K562 (cell line): ENCODE results near the gene SUMF1.

Experiments used
- NFYB ChIP-seq: IDR thresholded peaks from 2 replicates; pipeline ENCODE4 v1.6.1; 2011; ENCODE audit warnings: mild to moderate bottlenecking, moderate library complexity; ENCODE audit not compliant: insufficient read length; ENCODE audit errors: extremely low read depth
- POLR2A ChIP-seq: fragments of 450-650 bp; conservative IDR thresholded peaks from 2 replicates; pipeline ENCODE4 v1.6.1; 2016
- SMAD1 ChIP-seq: fragments of 150-350 bp; IDR thresholded peaks from 2 replicates; pipeline ENCODE4 v1.6.1; 2014; ENCODE audit warnings: low read length, low read depth; ENCODE audit not compliant: partially characterized antibody
- SMAD3 ChIP-seq: fragments of 450-650 bp; formaldehyde crosslinking; conservative IDR thresholded peaks from 2 replicates; pipeline ENCODE4 v1.4.0; 2020; ENCODE audit warnings: mild to moderate bottlenecking
- ZNF24 ChIP-seq: fragments of 450-650 bp; IDR thresholded peaks from 2 replicates; pipeline ENCODE4 v1.6.1; 2016
- TF ChIP-seq, protein P1 (sequence below): fragments of 450-650 bp; IDR thresholded peaks from 2 replicates; pipeline ENCODE4 v1.6.1; 2016; ENCODE audit warnings: antibody characterized with exemption
- TF ChIP-seq, protein P2 (sequence below): fragments of 450-650 bp; IDR thresholded peaks from 2 replicates; pipeline ENCODE4 v1.6.1; 2017; ENCODE audit warnings: mild to moderate bottlenecking, moderate library complexity
- TF ChIP-seq, protein P3 (sequence below), 3 experiments: IDR thresholded peaks in 2 of 3; conservative IDR thresholded peaks in 1 of 3; 2 replicates each; pipeline ENCODE4 v1.5.1; 2011 to 2012; ENCODE audit warnings: low read length in 3 of 3, mild to moderate bottlenecking in 3 of 3, control low read depth in 2 of 3, improper control_type of control experiment in 1 of 3, inconsistent platforms in 1 of 3, low read depth in 1 of 3, mixed read lengths in 1 of 3, moderate library complexity in 1 of 3; ENCODE audit not compliant: insufficient read depth in 2 of 3
- TF ChIP-seq, protein P4 (sequence below): sonication (generic); formaldehyde crosslinking; IDR thresholded peaks from 2 replicates; pipeline ENCODE4 v1.8.1; 2022; ENCODE audit warnings: missing genetic modification reagents
- TF ChIP-seq, protein P5 (sequence below), 3 experiments: fragments of 200-800 bp in 1 of 3; sonication (Bioruptor generic) in 1 of 3; sonication (generic) in 1 of 3; formaldehyde crosslinking in 1 of 3; IDR thresholded peaks; 2 replicates each; pipeline versions ENCODE4 v1.6.1 to v1.8.0; 2016 to 2022; ENCODE audit warnings: mild to moderate bottlenecking in 2 of 3, missing compliant biosample characterization in 2 of 3, missing genetic modification characterization in 2 of 3, missing genetic modification reagents in 1 of 3

DNA sequence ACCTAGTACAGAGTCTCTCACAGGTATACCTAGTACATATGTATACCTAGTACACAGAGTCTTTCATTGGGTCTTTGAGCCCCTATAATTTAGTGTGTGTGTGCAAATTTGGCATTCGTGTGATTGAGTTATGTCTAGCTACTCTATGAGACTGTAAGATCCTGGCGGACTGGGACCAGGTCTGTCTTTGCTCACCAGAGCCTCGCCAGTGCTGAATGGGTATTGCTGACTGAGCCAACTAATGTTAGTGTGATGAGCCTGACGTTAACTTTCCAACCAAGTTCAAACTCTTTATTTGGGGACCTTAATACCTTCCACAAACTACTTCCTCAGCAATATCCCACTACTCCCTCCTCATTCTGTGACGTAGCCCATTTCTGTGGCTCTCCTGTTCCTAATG, 128.3 kb downstream of the SUMF1 start:
- TF ChIP-seq NFYB = no peak
- TF ChIP-seq SMAD3 (CRISPR knock-in tag) = no peak
- TF ChIP-seq, protein P1, sequence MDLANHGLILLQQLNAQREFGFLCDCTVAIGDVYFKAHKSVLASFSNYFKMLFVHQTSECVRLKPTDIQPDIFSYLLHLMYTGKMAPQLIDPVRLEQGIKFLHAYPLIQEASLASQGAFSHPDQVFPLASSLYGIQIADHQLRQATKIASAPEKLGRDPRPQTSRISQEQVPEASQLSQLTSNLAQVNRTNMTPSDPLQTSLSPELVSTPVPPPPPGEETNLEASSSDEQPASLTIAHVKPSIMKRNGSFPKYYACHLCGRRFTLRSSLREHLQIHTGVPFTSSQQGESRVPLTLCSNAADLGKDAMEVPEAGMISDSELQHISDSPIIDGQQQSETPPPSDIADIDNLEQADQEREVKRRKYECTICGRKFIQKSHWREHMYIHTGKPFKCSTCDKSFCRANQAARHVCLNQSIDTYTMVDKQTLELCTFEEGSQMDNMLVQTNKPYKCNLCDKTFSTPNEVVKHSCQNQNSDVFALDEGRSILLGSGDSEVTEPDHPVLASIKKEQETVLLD = no peak
- TF ChIP-seq POLR2A = no peak
- TF ChIP-seq, protein P2, sequence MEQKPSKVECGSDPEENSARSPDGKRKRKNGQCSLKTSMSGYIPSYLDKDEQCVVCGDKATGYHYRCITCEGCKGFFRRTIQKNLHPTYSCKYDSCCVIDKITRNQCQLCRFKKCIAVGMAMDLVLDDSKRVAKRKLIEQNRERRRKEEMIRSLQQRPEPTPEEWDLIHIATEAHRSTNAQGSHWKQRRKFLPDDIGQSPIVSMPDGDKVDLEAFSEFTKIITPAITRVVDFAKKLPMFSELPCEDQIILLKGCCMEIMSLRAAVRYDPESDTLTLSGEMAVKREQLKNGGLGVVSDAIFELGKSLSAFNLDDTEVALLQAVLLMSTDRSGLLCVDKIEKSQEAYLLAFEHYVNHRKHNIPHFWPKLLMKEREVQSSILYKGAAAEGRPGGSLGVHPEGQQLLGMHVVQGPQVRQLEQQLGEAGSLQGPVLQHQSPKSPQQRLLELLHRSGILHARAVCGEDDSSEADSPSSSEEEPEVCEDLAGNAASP = no peak
- TF ChIP-seq, protein P3, sequence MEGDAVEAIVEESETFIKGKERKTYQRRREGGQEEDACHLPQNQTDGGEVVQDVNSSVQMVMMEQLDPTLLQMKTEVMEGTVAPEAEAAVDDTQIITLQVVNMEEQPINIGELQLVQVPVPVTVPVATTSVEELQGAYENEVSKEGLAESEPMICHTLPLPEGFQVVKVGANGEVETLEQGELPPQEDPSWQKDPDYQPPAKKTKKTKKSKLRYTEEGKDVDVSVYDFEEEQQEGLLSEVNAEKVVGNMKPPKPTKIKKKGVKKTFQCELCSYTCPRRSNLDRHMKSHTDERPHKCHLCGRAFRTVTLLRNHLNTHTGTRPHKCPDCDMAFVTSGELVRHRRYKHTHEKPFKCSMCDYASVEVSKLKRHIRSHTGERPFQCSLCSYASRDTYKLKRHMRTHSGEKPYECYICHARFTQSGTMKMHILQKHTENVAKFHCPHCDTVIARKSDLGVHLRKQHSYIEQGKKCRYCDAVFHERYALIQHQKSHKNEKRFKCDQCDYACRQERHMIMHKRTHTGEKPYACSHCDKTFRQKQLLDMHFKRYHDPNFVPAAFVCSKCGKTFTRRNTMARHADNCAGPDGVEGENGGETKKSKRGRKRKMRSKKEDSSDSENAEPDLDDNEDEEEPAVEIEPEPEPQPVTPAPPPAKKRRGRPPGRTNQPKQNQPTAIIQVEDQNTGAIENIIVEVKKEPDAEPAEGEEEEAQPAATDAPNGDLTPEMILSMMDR (IDR thresholded peaks at IDR 0.05 in 2 of 3, conservative IDR thresholded peaks at IDR 0.05 in 1 of 3; ENCODE audit: insufficient read depth in 2 of 3, low read depth in 1 of 3, low read length in 3 of 3) = peak in 2 of 3 experiments; percentile 12 to 16; a peak in 1 of 6 replicates
- no peak for TF ChIP-seq ZNF24
- TF ChIP-seq SMAD1 = no peak
- TF ChIP-seq, protein P4, sequence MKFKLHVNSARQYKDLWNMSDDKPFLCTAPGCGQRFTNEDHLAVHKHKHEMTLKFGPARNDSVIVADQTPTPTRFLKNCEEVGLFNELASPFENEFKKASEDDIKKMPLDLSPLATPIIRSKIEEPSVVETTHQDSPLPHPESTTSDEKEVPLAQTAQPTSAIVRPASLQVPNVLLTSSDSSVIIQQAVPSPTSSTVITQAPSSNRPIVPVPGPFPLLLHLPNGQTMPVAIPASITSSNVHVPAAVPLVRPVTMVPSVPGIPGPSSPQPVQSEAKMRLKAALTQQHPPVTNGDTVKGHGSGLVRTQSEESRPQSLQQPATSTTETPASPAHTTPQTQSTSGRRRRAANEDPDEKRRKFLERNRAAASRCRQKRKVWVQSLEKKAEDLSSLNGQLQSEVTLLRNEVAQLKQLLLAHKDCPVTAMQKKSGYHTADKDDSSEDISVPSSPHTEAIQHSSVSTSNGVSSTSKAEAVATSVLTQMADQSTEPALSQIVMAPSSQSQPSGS (CRISPR knock-in tag) = no peak
- TF ChIP-seq, protein P5, sequence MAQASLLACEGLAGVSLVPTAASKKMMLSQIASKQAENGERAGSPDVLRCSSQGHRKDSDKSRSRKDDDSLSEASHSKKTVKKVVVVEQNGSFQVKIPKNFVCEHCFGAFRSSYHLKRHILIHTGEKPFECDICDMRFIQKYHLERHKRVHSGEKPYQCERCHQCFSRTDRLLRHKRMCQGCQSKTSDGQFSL (CRISPR knock-in tag; IDR thresholded peaks at IDR 0.05) = no peak
- TF ChIP-seq, protein P5 (tag; IDR thresholded peaks at IDR 0.05) = no peak
